PC-9 (cell line): ENCODE data around the gene ZFPM1.

ENCODE experiments used
- CTCF ChIP-seq: fragments of 200-600 bp; sonication (generic); conservative IDR thresholded peaks from 2 replicates; pipeline ENCODE4 v1.6.1; 2017; ENCODE audit warnings: mixed run types, antibody characterized with exemption, mild to moderate bottlenecking, moderate library complexity
- EZH2 ChIP-seq: fragments of 200-600 bp; sonication (generic); IDR thresholded peaks from 2 replicates; pipeline ENCODE4 v1.8.0; 2017; ENCODE audit warnings: antibody characterized with exemption, low read depth

- TF ChIP-seq EZH2 (no peak), CTCF (no peak)
These were observed 12.2 kb upstream of the ZFPM1 start for GRCh38 chr16:88440686-88441405.
